ENCODE measurements around the gene SUGP1. TPM values are rescaled to one million over a fixed set of nuclear protein-coding genes. Genes with fewer than 3 reads are reported as not detected.

SUGP1 gene
- polyA plus RNA-seq, 1 experiment: 25.2 TPM

- ChIA-PET CTCF (no interaction called here), POLR2A (no interaction called here)
- no peak for DNase-seq (ENCODE audit: low read depth, low spot score)
- Histone ChIP-seq H3K9me3 (ENCODE audit: control insufficient read depth, insufficient read depth, low read length) (no peaks in the 10 kb centered on the region; the same call in 1 of the 2 replicates), H3K4me3 (ENCODE audit: low read depth, low read length) (no peak overlapping the region), H3K27ac (ENCODE audit: low read depth, low read length) (no peak overlapping the region), H3K27me3 (ENCODE audit: control insufficient read depth, insufficient read depth, low read length) (no peaks in the 10 kb centered on the region)
- no peak for TF ChIP-seq CTCF (IDR thresholded peaks at IDR 0.05; ENCODE audit: low read depth, low read length)
Measured at GRCh38 chr19:19335408-19336158, 15.3 kb upstream of the SUGP1 start.

- H3K27ac ChIP-seq (ENCODE audit: low read depth, low read length): no peak overlapping the region
- no peak overlapping the region for H3K4me3 ChIP-seq (ENCODE audit: low read depth, low read length)
- no peak for DNase-seq (ENCODE audit: low read depth, low spot score)
- no peaks in the 10 kb centered on the region for H3K27me3 ChIP-seq (ENCODE audit: control insufficient read depth, insufficient read depth, low read length)
- CTCF ChIA-PET: no interaction called here
- POLR2A ChIA-PET: interaction anchor here (0.6 kb wide), 1 partner anchor 15 kb away, joined by 7 read pairs; no protein-coding TSS in a partner anchor
- H3K9me3 ChIP-seq (ENCODE audit: control insufficient read depth, insufficient read depth, low read length): no peaks in the 10 kb centered on the region; the same call in 1 of the 2 replicates
- TF ChIP-seq CTCF (IDR thresholded peaks at IDR 0.05; ENCODE audit: low read depth, low read length): no peak
Measured at GRCh38 chr19:19334989-19335344, 14.7 kb upstream of the SUGP1 start.

- TF ChIP-seq CTCF (IDR thresholded peaks at IDR 0.05; ENCODE audit: low read depth, low read length): no peak
- H3K27ac ChIP-seq (ENCODE audit: low read depth, low read length): no peak overlapping the region
- H3K27me3 ChIP-seq (ENCODE audit: control insufficient read depth, insufficient read depth, low read length): no peaks in the 10 kb centered on the region
- POLR2A ChIA-PET: interaction anchor here (0.6 to 1.0 kb wide), 2 partner anchors 8 to 16 kb away, joined by 3 to 7 read pairs; no protein-coding TSS in a partner anchor
- H3K9me3 ChIP-seq (ENCODE audit: control insufficient read depth, insufficient read depth, low read length): no peaks in the 10 kb centered on the region; the same call in 1 of the 2 replicates
- DNase-seq (ENCODE audit: low read depth, low spot score): no peak
- CTCF ChIA-PET: interaction anchor here (1.2 to 1.4 kb wide), 2 partner anchors 8 to 9 kb away, joined by 3 to 4 read pairs; no protein-coding TSS in a partner anchor
- no peak overlapping the region for H3K4me3 ChIP-seq (ENCODE audit: low read depth, low read length)
Measured at GRCh38 chr19:19334063-19334988, 14.0 kb upstream of the SUGP1 start.

- CTCF ChIA-PET: interaction anchor here (1.7 kb wide), 1 partner anchor 14 kb away, joined by 10 read pairs; no protein-coding TSS in a partner anchor
- POLR2A ChIA-PET: no interaction called here
- no peaks in the 10 kb centered on the region for H3K9me3 ChIP-seq (ENCODE audit: control insufficient read depth, insufficient read depth, low read length)
- no peak overlapping the region for H3K27ac ChIP-seq (ENCODE audit: low read depth, low read length)
- no peaks in the 10 kb centered on the region for H3K27me3 ChIP-seq (ENCODE audit: control insufficient read depth, insufficient read depth, low read length)
- TF ChIP-seq CTCF (IDR thresholded peaks at IDR 0.05; ENCODE audit: low read depth, low read length): no peak
- DNase-seq (ENCODE audit: low read depth, low spot score): no peak
- H3K4me3 ChIP-seq (ENCODE audit: low read depth, low read length): no peak overlapping the region
Measured at GRCh38 chr19:19329126-19329525, 8.8 kb upstream of the SUGP1 start.

Measured in AG04450 (cell line).